GM19463 (cell line): Measurements from ENCODE around the gene VEGFC.

Source experiments
- ATAC-seq: cut with Tn5 transposase; IDR thresholded peaks from one replicate; pipeline ENCODE4 v1.9.1; 2021; ENCODE audit warnings: mild to moderate bottlenecking, moderate library complexity; ENCODE audit not compliant: unreplicated experiment

Gene VEGFC

DNA sequence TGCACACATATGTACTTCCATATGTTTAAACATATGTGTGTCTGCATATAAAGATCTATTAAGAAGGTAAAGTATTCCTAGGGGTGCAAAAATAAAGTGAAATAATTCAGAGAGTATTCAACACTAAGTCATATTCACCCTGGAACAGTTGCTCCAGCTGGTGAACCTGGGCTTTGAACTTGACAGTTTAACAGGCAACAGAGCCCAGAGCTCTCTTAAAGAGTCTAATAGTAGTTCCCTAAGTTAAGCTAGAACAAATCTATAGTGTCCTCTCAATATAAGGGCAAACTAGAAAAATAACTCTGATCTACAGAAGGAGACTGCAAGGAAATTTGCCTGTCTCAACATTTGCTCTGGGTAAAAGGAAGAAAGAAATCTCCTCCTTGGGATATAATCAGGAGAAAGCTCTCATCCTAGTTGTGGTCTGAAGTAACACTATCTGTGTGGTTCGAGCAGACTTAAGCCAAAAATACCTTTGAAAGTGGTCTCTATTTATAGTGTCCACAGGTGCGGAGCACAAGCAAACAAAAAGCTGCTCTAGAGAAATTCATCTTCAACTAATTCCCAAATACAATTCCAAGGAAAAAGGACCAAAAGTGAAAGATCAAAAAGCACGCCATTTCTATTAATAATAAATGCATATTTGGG lies 29.9 kb downstream of the VEGFC start:
- ATAC-seq = no peak

DNA sequence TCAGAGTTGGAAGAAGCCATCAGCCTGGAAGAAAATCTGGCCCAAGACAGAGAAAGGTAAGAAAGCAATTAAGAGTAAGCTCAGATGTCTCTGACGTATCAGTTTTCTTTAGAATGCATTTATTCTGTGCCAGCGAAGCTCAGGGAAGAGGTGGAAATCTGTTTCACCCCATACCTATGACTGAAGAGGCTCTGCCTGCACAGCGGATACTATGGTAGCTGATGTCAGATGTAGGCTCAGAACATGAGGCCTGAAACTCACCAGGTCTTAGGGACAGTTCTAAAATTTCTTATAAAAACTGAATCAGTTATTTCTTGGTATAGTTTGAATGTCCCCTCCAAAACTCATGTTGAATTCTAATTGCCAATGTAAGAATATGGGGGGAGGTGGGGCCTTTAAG lies 30.9 kb downstream of the VEGFC start:
- no peak for ATAC-seq

DNA sequence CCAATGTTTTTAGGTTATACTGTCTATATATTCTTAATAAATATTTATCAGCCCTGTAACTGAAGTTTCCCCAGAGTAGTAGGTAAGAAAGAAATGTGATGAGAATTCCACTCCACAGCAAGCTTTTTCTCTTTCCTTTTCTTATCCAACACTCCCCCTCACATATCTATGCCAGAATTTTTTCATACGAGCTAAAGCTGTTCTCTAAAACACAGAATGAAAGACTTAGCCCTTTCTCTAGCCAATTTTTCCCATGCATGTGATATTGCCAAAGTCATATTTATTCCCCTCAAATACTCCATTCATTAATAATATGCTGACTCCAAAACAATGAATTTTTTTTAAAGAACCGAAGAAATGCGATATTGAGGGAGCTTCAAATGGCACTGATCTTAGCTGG lies 32.3 kb downstream of the VEGFC start:
- no peak for ATAC-seq

- ATAC-seq = no peak
These were observed 34.0 kb downstream of the VEGFC start for GRCh38 chr4:176758731-176759130.

DNA sequence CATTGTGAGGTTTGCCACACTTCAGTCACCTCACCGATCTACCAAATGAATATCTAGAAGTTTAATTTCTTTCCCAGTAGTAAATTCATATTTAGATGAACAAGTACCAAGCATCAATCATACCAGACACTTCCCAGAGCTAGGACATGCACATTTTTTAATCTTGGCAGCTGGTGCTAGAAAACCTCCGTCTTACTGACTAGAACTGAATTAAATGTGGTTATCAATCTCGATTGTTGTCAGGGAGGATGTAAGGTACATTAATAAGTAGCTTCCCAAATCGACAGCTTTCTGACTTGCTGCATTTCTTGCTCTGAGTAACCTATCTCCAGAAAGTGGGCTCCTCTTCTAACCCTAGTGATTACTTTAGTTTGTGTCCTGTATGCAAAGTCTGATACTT lies 34.4 kb downstream of the VEGFC start:
- ATAC-seq = no peak

GRCh38 chr4:176755613-176756012 lies 37.1 kb downstream of the VEGFC start:
- no peak for ATAC-seq

- ATAC-seq = no peak
These were observed 37.7 kb downstream of the VEGFC start for GRCh38 chr4:176755001-176755400.

GRCh38 chr4:176753049-176753448 lies 39.7 kb downstream of the VEGFC start:
- no peak for ATAC-seq

GRCh38 chr4:176752191-176752749 lies 40.5 kb downstream of the VEGFC start:
- no peak for ATAC-seq

DNA sequence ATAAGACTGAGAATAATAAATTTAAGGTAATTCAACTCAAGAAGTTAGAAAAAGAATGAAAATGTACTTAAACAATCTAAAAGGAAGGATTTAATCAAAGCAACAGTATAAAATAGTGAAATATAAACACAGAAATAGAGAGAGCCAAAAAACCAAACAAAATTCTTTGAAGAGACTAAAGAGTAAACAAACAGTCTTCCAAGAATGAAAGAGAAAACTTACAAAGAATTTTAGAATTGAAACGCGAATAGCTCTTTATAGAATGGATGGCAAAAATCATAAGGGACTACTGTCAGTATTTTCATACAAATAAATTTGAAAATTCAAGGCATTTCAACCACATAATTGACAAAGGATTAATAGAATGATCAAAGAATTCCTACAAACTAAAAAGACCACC lies 41.7 kb downstream of the VEGFC start:
- ATAC-seq = no peak

- no peak for ATAC-seq
These were observed 45.9 kb downstream of the VEGFC start for GRCh38 chr4:176746846-176747245.

- ATAC-seq = no peak
These were observed 46.8 kb downstream of the VEGFC start for GRCh38 chr4:176745902-176746301.

DNA sequence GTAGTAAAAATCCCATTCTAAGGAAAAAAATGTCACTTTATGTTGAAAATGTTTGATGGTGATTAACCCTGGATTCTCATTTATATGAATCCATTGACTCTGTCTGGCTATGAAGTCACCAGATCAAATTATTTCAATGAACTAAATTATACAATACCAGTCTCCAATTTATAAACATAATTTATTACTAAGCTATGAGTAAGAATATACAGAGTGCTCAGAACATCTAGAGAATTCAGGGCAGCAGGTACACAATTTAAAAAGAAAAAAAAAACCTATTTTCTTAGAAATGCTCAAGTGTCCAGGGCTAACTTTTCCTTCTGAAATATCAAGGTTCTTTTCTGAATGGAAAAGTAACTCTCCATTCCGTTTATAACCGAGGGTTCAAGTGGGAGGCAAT lies 48.6 kb downstream of the VEGFC start:
- no peak for ATAC-seq

DNA sequence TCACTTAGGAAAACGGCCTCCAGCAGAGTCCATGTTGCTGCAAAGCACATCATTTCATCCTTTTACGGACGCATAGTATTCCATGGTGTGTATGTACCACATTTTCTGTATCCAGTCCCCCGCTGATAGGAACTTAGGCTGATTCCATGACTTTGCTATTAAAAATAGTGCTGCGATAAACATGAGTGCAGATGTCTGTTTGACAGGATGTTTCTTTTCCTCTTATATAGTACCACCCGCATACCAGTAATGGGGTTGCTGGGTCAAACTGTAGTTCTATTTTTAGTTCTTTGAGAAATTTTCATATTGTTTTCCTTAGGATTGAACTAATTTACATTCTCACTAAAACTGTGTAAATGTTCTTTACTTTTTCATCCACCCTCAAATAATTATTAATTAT lies 50.5 kb downstream of the VEGFC start:
- ATAC-seq = no peak

GRCh38 chr4:176741253-176741652 lies 51.5 kb downstream of the VEGFC start:
- ATAC-seq = no peak

- no peak for ATAC-seq
These were observed 57.4 kb downstream of the VEGFC start for GRCh38 chr4:176735300-176735699.

DNA sequence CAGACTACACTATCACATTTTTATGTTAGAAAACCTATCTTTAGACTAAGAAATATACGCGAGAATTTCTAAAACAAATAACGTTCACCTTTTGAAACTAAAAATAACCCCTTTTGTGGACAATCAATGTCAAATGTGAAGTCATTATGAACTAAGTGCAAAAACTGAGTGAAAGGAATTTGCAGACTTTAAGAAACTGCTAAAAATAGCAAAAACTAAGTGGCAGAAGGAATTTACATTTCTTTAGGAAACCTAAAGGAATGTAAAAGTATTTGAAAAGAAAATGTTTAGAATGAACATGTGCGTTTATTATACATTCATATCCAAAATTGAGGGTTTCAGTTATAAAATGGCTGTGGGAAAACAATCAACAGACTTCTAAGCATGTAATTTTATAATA lies 58.3 kb downstream of the VEGFC start:
- ATAC-seq = no peak

GRCh38 chr4:176729489-176729888 lies 63.2 kb downstream of the VEGFC start:
- ATAC-seq = no peak

- ATAC-seq = no peak
These were observed 65.9 kb downstream of the VEGFC start for GRCh38 chr4:176726803-176727202.

DNA sequence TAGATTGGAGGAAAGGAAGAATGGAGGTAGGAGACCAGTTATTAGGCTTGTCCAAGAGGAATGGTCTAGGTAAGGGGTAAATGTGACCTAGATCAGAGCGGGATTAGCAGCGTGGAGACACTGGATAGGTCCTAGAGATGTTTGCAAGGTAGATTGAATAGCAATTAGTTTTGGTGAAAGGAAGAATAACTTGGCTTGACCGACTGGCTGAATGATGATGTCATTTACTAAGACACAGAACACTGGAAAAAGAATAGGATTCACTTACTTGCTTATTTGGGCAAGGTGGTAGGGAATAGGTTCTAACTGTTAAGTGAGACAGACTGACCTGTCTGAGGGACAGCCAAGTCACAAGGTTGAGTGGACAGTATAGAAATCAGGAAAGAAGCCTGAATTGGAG lies 71.3 kb downstream of the VEGFC start:
- no peak for ATAC-seq

GRCh38 chr4:176718881-176719280 lies 73.8 kb downstream of the VEGFC start:
- ATAC-seq = no peak

- ATAC-seq = no peak
These were observed 75.5 kb downstream of the VEGFC start for GRCh38 chr4:176717237-176717636.

GRCh38 chr4:176709417-176709816 lies 83.3 kb downstream of the VEGFC start:
- ATAC-seq = no peak
